PFSK-1 (cell line): Measurements from ENCODE around the gene AK8.

Experiments used
- FOXP2 ChIP-seq: optimal IDR thresholded peaks from 2 replicates; pipeline ENCODE3; 2011; ENCODE audit warnings: borderline replicate concordance, control low read depth, inconsistent platforms; ENCODE audit not compliant: insufficient read depth; ENCODE audit errors: extremely low read length, extremely low read depth
- POLR2AphosphoS5 ChIP-seq: IDR thresholded peaks from 2 replicates; pipeline ENCODE4 v1.6.1; 2012; ENCODE audit warnings: low read depth, mild to moderate bottlenecking, control low read depth, low read length, moderate library complexity
- SIN3A ChIP-seq: IDR thresholded peaks from 2 replicates; pipeline ENCODE4 v1.6.1; 2012; ENCODE audit warnings: mild to moderate bottlenecking, low read length, moderate library complexity, borderline replicate concordance; ENCODE audit not compliant: insufficient read depth
- TAF1 ChIP-seq: IDR thresholded peaks from 2 replicates; pipeline ENCODE4 v1.6.1; 2012; ENCODE audit warnings: low read length, control low read depth, borderline replicate concordance; ENCODE audit not compliant: insufficient read depth
- TF ChIP-seq, protein P1 (sequence below), 2 experiments: IDR thresholded peaks; 2 replicates each; pipeline versions ENCODE4 v1.6.1 to v1.8.0; 2011 to 2012; ENCODE audit warnings: low read depth in 2 of 2, low read length in 2 of 2, control low read depth in 1 of 2, inconsistent platforms in 1 of 2, mild to moderate bottlenecking in 1 of 2, moderate library complexity in 1 of 2; ENCODE audit not compliant: insufficient read depth in 1 of 2

DNA sequence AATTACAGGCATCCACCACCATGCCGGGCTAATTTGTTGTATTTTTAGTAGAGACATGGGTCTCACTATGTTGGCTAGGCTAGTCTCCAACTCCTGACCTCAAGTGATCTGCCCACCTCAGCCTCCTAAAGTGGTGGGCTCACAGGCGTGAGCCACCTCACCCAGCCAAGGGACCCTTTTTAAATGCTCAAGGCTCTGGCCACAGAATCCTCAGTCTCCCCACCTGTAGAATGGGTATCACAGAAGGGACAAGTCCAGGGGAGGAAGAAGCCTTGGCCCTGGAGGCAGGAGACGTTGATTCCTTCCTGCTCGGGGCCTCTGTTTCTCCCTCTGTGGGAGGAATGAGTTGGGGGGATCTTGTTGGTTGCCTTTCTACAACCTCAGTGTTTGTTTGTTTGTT, 162.1 kb downstream of the AK8 start:
- no peak for TF ChIP-seq POLR2AphosphoS5
- no peak for TF ChIP-seq SIN3A
- TF ChIP-seq, protein P1, sequence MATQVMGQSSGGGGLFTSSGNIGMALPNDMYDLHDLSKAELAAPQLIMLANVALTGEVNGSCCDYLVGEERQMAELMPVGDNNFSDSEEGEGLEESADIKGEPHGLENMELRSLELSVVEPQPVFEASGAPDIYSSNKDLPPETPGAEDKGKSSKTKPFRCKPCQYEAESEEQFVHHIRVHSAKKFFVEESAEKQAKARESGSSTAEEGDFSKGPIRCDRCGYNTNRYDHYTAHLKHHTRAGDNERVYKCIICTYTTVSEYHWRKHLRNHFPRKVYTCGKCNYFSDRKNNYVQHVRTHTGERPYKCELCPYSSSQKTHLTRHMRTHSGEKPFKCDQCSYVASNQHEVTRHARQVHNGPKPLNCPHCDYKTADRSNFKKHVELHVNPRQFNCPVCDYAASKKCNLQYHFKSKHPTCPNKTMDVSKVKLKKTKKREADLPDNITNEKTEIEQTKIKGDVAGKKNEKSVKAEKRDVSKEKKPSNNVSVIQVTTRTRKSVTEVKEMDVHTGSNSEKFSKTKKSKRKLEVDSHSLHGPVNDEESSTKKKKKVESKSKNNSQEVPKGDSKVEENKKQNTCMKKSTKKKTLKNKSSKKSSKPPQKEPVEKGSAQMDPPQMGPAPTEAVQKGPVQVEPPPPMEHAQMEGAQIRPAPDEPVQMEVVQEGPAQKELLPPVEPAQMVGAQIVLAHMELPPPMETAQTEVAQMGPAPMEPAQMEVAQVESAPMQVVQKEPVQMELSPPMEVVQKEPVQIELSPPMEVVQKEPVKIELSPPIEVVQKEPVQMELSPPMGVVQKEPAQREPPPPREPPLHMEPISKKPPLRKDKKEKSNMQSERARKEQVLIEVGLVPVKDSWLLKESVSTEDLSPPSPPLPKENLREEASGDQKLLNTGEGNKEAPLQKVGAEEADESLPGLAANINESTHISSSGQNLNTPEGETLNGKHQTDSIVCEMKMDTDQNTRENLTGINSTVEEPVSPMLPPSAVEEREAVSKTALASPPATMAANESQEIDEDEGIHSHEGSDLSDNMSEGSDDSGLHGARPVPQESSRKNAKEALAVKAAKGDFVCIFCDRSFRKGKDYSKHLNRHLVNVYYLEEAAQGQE (IDR thresholded peaks at IDR 0.05; ENCODE audit: insufficient read depth in 1 of 2, low read depth in 2 of 2, low read length in 2 of 2) = no peak
- TF ChIP-seq TAF1 = no peak
- TF ChIP-seq FOXP2 = no peak
